ENCODE measurements around the gene NMNAT1. TPM values are rescaled to one million over a fixed set of nuclear protein-coding genes. Genes with fewer than 3 reads are reported as not detected.

NMNAT1 gene
- total RNA-seq, 3 donors from 2014 or later, result 6.6 to 8.3 (median 6.9) TPM

- H3K4me1 ChIP-seq, result peaks cover 0 to 19% of the 10 kb centered on the region in 2 donors
- no peaks in the 10 kb centered on the region for H3K27me3 ChIP-seq
- no peak overlapping the region for H3K4me3 ChIP-seq
- intact Hi-C loops (cut with DNase I; ENCODE audit: low total_unique reads), result loop anchor here (5.0 kb wide), 1 partner anchor 905 kb away; no protein-coding TSS in a partner anchor
- TF ChIP-seq POLR2A (IDR thresholded peaks at IDR 0.05) (no peak), POLR2AphosphoS5 (IDR thresholded peaks at IDR 0.05) (no peak), CTCF (IDR thresholded peaks at IDR 0.05) (no peak)
- DNase-seq (ENCODE audit: low spot score in 2 of 2), result no peak
- peak overlapping the region; percentile 32 to 37 for H3K27ac ChIP-seq
- no peaks in the 10 kb centered on the region for H3K36me3 ChIP-seq
- H3K9me3 ChIP-seq, result no peaks in the 10 kb centered on the region
Measured at GRCh38 chr1:9902060-9902452, 41.2 kb upstream of the NMNAT1 start.

GRCh38 chr1:9903801-9904527 is 39.3 kb upstream of the NMNAT1 start:
- no peak overlapping the region for H3K4me3 ChIP-seq
- no peaks in the 10 kb centered on the region for H3K9me3 ChIP-seq
- no peak overlapping the region for H3K27ac ChIP-seq
- H3K4me1 ChIP-seq, result peaks cover 0 to 24% of the 10 kb centered on the region in 2 donors
- no peak for TF ChIP-seq POLR2A (IDR thresholded peaks at IDR 0.05)
- TF ChIP-seq CTCF (IDR thresholded peaks at IDR 0.05), result no peak
- no peak for TF ChIP-seq POLR2AphosphoS5 (IDR thresholded peaks at IDR 0.05)
- H3K36me3 ChIP-seq, result no peaks in the 10 kb centered on the region
- intact Hi-C loops (cut with DNase I; ENCODE audit: low total_unique reads), result loop anchor here (5.0 kb wide), 1 partner anchor 903 kb away; no protein-coding TSS in a partner anchor
- no peak for DNase-seq (ENCODE audit: low spot score in 2 of 2)
- no peaks in the 10 kb centered on the region for H3K27me3 ChIP-seq

- Histone ChIP-seq H3K27me3 (no peaks in the 10 kb centered on the region), H3K27ac (no peak overlapping the region), H3K4me1 (peaks cover 0 to 24% of the 10 kb centered on the region in 2 donors), H3K36me3 (no peaks in the 10 kb centered on the region), H3K4me3 (no peak overlapping the region), H3K9me3 (no peaks in the 10 kb centered on the region)
- intact Hi-C loops (cut with DNase I; ENCODE audit: low total_unique reads), result loop anchor here (5.0 kb wide), 1 partner anchor 903 kb away; no protein-coding TSS in a partner anchor
- no peak for TF ChIP-seq POLR2AphosphoS5 (IDR thresholded peaks at IDR 0.05)
- no peak for DNase-seq (ENCODE audit: low spot score in 2 of 2)
Measured at GRCh38 chr1:9904596-9904995, 38.7 kb upstream of the NMNAT1 start.

GRCh38 chr1:9905010-9905409 is 38.3 kb upstream of the NMNAT1 start:
- Histone ChIP-seq H3K4me3 (no peak overlapping the region), H3K36me3 (no peaks in the 10 kb centered on the region), H3K4me1 (peaks cover 0 to 24% of the 10 kb centered on the region in 2 donors), H3K27ac (no peak overlapping the region), H3K27me3 (no peaks in the 10 kb centered on the region), H3K9me3 (no peaks in the 10 kb centered on the region)
- no peak for TF ChIP-seq POLR2A (IDR thresholded peaks at IDR 0.05)
- TF ChIP-seq POLR2AphosphoS5 (IDR thresholded peaks at IDR 0.05), result no peak
- no peak for TF ChIP-seq CTCF (IDR thresholded peaks at IDR 0.05)
- intact Hi-C loops (cut with DNase I; ENCODE audit: low total_unique reads), result no loop called here
- no peak for DNase-seq (ENCODE audit: low spot score in 2 of 2)

GRCh38 chr1:9906466-9906865 is 36.8 kb upstream of the NMNAT1 start:
- Histone ChIP-seq H3K27me3 (no peaks in the 10 kb centered on the region), H3K36me3 (no peaks in the 10 kb centered on the region), H3K9me3 (no peaks in the 10 kb centered on the region), H3K4me1 (peaks cover 4 to 11% of the 10 kb centered on the region in 2 donors), H3K4me3 (no peak overlapping the region), H3K27ac (no peak overlapping the region)
- DNase-seq (ENCODE audit: low spot score in 2 of 2), result no peak
- intact Hi-C loops (cut with DNase I; ENCODE audit: low total_unique reads), result no loop called here
- TF ChIP-seq CTCF (IDR thresholded peaks at IDR 0.05), result no peak
- TF ChIP-seq POLR2AphosphoS5 (IDR thresholded peaks at IDR 0.05), result no peak
- no peak for TF ChIP-seq POLR2A (IDR thresholded peaks at IDR 0.05)
